GM23338 (cell line): ENCODE measurements around the gene NFKBIA.

ENCODE experiments used
- CREB1 ChIP-seq: fragments of 250-450 bp; sonication (Bioruptor Pico); IDR thresholded peaks from 2 replicates; pipeline ENCODE4 v1.5.0; 2020; ENCODE audit warnings: low read depth, mild to moderate bottlenecking, moderate library complexity
- CTCF ChIP-seq, 2 experiments: fragments of 200-600 bp in 1 of 2; sonication (generic) in 1 of 2; conservative IDR thresholded peaks; 2 replicates each; pipeline versions ENCODE4 v1.5.1 to v1.6.1; 2016 to 2017; ENCODE audit warnings: antibody characterized with exemption in 2 of 2, low read depth in 2 of 2, mild to moderate bottlenecking in 2 of 2, moderate library complexity in 1 of 2
- ETS1 ChIP-seq: IDR thresholded peaks from 2 replicates; pipeline ENCODE4 v1.6.1; 2016; ENCODE audit warnings: antibody characterized with exemption
- EZH2 ChIP-seq: fragments of 200-600 bp; sonication (generic); IDR thresholded peaks from one replicate; pipeline ENCODE4 v1.8.0; 2017; ENCODE audit warnings: antibody characterized with exemption, mild to moderate bottlenecking, low read depth; ENCODE audit not compliant: unreplicated experiment
- EZH2phosphoT487 ChIP-seq: fragments of 200-600 bp; sonication (generic); IDR thresholded peaks from one replicate; pipeline ENCODE4 v1.8.1; 2018; ENCODE audit warnings: antibody characterized with exemption; ENCODE audit not compliant: unreplicated experiment
- JUNB ChIP-seq: IDR thresholded peaks from one replicate; pipeline ENCODE4 v1.6.1; 2016; ENCODE audit warnings: antibody characterized with exemption; ENCODE audit not compliant: unreplicated experiment
- NANOG ChIP-seq: IDR thresholded peaks from 2 replicates; pipeline ENCODE4 v1.6.1; 2016; ENCODE audit warnings: antibody characterized with exemption, borderline replicate concordance
- POLR2AphosphoS5 ChIP-seq: IDR thresholded peaks from 2 replicates; pipeline ENCODE4 v1.6.1; 2016; ENCODE audit warnings: antibody characterized with exemption, low read depth
- REST ChIP-seq: IDR thresholded peaks from one replicate; pipeline ENCODE4 v1.6.1; 2018; ENCODE audit warnings: antibody characterized with exemption; ENCODE audit not compliant: unreplicated experiment
- STAT1 ChIP-seq: IDR thresholded peaks from one replicate; pipeline ENCODE4 v1.6.1; 2016; ENCODE audit warnings: antibody characterized with exemption; ENCODE audit not compliant: unreplicated experiment
- ZNF462 ChIP-seq: fragments of 250-450 bp; sonication (Bioruptor Pico); IDR thresholded peaks from 2 replicates; pipeline ENCODE4 v1.5.0; 2020; ENCODE audit warnings: mild to moderate bottlenecking, moderate library complexity

GRCh38 chr14:35402323-35403113, 2.0 kb downstream of the NFKBIA start:
- TF ChIP-seq CTCF (conservative IDR thresholded peaks at IDR 0.05; ENCODE audit: low read depth in 2 of 2) = no peak
- TF ChIP-seq POLR2AphosphoS5 = no peak
- TF ChIP-seq JUNB = no peak
- TF ChIP-seq REST = no peak
- no peak for TF ChIP-seq EZH2phosphoT487
- no peak for TF ChIP-seq EZH2
- TF ChIP-seq NANOG = no peak
- no peak for TF ChIP-seq ZNF462 (CRISPR knock-in tag)
- TF ChIP-seq CREB1 = no peak
- TF ChIP-seq STAT1 = no peak
- no peak for TF ChIP-seq ETS1
